Activated CD4-positive, alpha-beta T cell treated with anti-CD3 and anti-CD28 coated beads for 36 hours (primary cell): ENCODE data around the gene TRIB2. TPM values are rescaled to one million over a fixed set of nuclear protein-coding genes. Genes with fewer than 3 reads are reported as not detected.

Source experiments
- ATAC-seq: fragments of 200-7000 bp; cut with Tn5 transposase; one replicate; pipeline ENCODE4 v1.10.0; 2021; ENCODE audit warnings: mild to moderate bottlenecking, moderate library complexity
- CTCF ChIA-PET: fragments of 350-600 bp; sonication (Branson Sonifier 250); formaldehyde crosslinking; loops from one replicate; lab custom pipeline; 2021; ENCODE audit warnings: antibody characterized with exemption; lab: Charles Lee
- POLR2A ChIA-PET: fragments of 350-600 bp; sonication (Branson Sonifier 250); formaldehyde crosslinking; loops from one replicate; lab custom pipeline; 2021; ENCODE audit warnings: antibody characterized with exemption, inconsistent platforms; lab: Charles Lee
- DNase-seq: peaks from one replicate; pipeline ENCODE4 v3.0.0-alpha.2; 2020
- H3K27ac Mint-ChIP-seq: one replicate; pipeline ENCODE4 v1.8.0; 2021; ENCODE audit warnings: mixed read lengths
- H3K27me3 Mint-ChIP-seq: one replicate; pipeline ENCODE4 v1.8.0; 2021; ENCODE audit warnings: mixed read lengths
- H3K36me3 Mint-ChIP-seq: one replicate; pipeline ENCODE4 v1.8.0; 2021; ENCODE audit warnings: low read depth, mixed read lengths
- H3K4me1 Mint-ChIP-seq: one replicate; pipeline ENCODE4 v1.8.0; 2021; ENCODE audit warnings: mixed read lengths
- H3K4me3 Mint-ChIP-seq: one replicate; pipeline ENCODE4 v1.8.0; 2021; ENCODE audit warnings: mild to moderate bottlenecking, moderate library complexity, mixed read lengths
- H3K9me3 Mint-ChIP-seq: one replicate; pipeline ENCODE4 v1.8.0; 2021; ENCODE audit warnings: low read depth, mixed read lengths
- intact Hi-C, 2 experiments: fragments of 100-400 bp; cut with DNase I in 1 of 2; cut with micrococcal nuclease in 1 of 2; formaldehyde crosslinking; loops; one replicate each; pipeline versions ENCODE4 v1.14.2 to v1.15.1; 2022 to 2024; cut with DNase I, micrococcal nuclease
- microRNA-seq: library from miRNA; unstranded; fragments of <30 nt; microRNA quantifications from one replicate; pipeline ENCODE4 v1.2.0, GENCODE V29; 2021; ENCODE audit warnings: borderline replicate concordance
- total RNA-seq, 2 experiments: library from RNA; stranded (reverse); gene quantifications; one replicate each; pipeline ENCODE4 v1.2.3, GENCODE V29; 2021

TRIB2 gene
- total RNA-seq, 2 experiments from 2014 or later: 2.7 to 3.7 TPM

DNA sequence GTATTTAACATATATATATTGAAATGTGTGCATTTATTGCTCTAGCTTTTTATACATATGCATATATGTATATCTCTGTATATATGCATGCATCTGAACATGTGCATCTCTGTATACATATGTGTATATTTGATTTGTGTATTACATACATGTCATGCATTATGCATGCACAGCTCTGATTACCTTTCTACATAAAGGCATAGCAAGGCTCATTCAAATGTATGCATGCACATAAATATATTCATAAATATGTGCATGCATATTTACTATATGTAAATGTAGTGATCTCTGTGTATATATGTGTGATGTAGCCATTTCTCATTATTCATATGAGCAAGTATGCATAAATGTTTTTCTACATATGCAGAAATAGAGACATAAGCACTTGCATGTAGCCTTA, 64.6 kb downstream of the TRIB2 start:
- H3K4me1 Mint-ChIP-seq: peaks cover 5% of the 10 kb centered on the region
- no peak for ATAC-seq
- ChIA-PET POLR2A (no interaction called here), CTCF (no interaction called here)
- DNase-seq: no peak
- H3K9me3 Mint-ChIP-seq: no peaks in the 10 kb centered on the region
- no peaks in the 10 kb centered on the region for H3K27me3 Mint-ChIP-seq
- H3K27ac Mint-ChIP-seq: no peak overlapping the region
- intact Hi-C loops: no loop called here
- no peaks in the 10 kb centered on the region for H3K36me3 Mint-ChIP-seq
- H3K4me3 Mint-ChIP-seq: no peak overlapping the region

DNA sequence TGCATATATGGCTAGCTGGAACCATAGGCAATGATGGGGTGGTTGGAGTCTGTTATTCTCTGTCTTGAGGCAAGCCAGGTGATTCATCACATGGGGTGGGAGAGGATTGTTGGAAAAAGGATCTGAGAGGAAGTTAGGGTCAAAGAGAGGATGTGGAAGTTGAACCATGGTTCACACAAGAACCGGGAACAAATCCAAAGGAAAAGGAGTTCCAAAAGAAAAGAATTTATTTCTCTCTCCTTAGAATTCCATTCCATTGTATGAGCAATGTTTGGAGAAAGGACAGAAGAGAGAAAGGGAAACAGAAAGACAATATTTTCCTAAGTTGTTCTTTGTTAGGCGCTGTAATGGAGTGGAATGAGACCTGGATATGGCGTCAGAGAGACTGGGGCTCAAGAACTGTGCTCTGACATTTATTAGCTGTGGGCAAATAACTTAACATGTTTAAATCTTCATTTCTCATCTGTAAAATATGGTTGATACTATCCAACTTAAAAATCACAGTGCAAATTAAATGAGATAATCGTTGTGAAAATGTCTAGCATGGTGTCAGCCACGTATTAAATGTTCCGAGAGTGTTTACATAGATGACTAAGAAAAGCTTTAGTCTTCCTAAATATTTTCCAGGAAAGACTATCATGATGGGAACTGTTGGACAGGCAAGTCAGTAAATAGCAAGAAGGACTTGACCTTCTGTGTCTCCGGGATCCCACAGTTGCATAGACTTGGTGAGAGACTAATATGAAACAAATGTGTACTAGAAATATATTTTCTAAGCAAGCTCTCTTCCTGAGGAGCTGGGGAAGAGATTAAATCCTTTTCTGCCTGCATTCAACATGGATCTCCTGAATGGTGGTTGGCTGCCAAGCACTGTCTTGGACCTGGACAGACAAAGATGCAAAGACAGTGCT, 71.4 kb downstream of the TRIB2 start:
- intact Hi-C loops: no loop called here
- DNase-seq (no peak), ATAC-seq (no peak)
- H3K36me3 Mint-ChIP-seq: no peaks in the 10 kb centered on the region
- peaks cover 4% of the 10 kb centered on the region for H3K9me3 Mint-ChIP-seq
- ChIA-PET CTCF (interaction anchor here (0.5 kb wide), 1 partner anchor 778 kb away, joined by 3 read pairs; no protein-coding TSS in a partner anchor), POLR2A (no interaction called here)
- H3K4me1 Mint-ChIP-seq: no peaks in the 10 kb centered on the region
- peaks cover 3% of the 10 kb centered on the region for H3K27me3 Mint-ChIP-seq
- H3K4me3 Mint-ChIP-seq: no peak overlapping the region
- no peak overlapping the region for H3K27ac Mint-ChIP-seq

DNA sequence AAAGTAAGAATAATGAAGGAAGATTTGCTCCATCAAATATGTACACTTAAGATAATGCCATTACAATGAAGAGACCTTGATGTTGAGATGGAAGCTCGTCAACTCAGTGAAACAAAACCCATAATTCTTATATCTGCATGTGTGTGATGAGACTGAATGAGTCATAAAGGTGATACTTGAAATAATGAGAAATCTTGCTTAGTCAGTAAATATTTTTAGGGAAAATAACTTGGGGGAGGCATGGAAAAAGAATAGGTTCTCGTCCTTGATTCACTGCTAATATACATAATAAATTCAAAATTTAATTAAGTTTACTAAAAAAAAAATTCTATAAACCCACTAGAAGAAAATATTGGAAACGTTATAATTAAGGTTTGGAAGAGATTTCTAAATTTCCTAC, 75.2 kb downstream of the TRIB2 start:
- no peak overlapping the region for H3K4me3 Mint-ChIP-seq
- H3K4me1 Mint-ChIP-seq: no peaks in the 10 kb centered on the region
- H3K9me3 Mint-ChIP-seq: peaks cover 4% of the 10 kb centered on the region
- H3K27ac Mint-ChIP-seq: no peak overlapping the region
- no peaks in the 10 kb centered on the region for H3K36me3 Mint-ChIP-seq
- POLR2A ChIA-PET: no interaction called here
- peaks cover 3% of the 10 kb centered on the region for H3K27me3 Mint-ChIP-seq
- no peak for DNase-seq
- CTCF ChIA-PET: no interaction called here
- ATAC-seq: no peak
- intact Hi-C loops: no loop called here

Small RNA genes lying within 50 kb of the gene (microRNA-seq; reads per million reads assigned to microRNA genes)
- not detected for gene MIR3125
